Measurements from ENCODE around the gene CRABP2.

The CRABP2 gene

DNA sequence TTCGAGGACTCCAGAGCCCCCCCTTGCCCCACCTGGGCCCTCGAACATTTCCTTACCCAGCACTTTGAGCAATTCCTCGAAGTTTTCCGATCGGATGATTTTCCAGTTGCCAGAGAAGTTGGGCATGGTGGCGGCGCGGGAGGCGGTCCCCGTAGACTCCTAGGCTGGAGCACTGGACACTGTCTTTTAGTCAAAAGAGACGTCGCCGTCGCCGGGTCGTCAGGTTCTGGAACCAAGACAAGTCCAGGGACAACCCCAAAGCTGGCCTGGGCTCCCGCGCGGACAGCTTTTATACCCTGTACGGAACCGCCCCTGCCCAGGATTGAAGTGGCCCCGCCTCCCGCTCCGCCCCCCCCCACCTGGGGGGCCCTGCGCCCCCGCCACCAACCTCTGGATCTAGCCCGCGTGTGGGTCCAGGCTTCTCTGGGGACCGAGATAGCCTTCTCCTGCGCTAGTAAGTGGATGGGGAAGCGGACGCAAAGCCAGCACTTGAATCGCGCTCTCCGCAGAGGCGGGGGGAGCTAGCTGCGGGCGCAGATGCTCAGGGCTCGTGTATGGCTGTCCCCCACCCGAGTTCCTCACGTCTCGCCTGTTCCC is at the start of gene CRABP2:
CRABP2 (minus strand) TSS at position 263 of the 597 bp plus-strand sequence; CDS start at position 126, 137 bp downstream.
- DNase-seq = peak; percentile 31

DNA sequence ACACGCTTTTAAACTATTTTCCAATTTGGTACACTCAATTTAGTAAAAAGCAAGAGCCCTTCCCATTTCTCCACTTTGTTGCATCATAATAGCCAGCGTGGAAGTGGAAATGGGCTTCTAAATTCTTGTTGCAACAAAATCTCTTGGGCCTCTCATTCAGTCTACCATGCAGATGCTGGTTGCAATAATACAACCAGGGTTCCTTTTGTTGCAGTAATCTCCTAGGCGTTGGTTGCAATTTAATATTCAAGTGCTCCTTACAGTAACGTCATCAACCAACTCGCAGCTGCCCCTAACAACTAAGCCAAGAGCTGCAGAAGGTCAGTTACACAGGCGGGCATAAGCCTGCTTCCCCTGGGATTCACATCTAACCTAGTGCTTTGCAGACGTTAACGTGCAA is 48.8 kb upstream of the CRABP2 start:
- DNase-seq = no peak

DNA sequence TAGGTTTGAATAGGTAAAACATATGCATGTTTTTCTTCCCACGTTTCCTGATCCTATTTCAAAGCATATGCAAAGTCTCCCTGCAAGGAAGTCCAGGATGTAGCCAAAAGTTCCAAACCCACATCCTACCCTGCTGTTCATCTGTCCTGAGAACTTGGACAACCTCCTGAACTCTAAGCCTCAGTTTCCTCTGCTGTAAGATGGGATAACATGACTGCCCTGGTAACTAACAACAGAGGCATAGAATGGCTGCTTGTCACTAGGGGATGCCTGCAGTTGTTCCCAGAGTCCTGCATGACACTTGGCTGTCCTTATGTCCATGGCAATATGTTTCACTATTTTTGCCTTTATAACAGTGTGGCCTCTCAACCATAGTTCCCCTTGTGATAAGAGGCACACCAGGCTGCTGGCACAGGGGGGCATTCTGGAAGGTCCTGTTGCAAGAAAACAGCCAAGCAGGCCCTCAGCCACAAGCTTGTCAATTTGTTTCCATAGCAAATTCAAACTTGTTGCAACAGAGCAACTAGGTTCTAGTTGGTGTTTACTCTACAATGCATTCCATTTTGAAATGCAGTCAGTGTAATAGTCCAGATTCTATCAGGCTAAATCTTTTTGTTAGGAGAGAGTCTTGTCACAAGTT is 47.6 kb upstream of the CRABP2 start:
- DNase-seq = no peak

DNA sequence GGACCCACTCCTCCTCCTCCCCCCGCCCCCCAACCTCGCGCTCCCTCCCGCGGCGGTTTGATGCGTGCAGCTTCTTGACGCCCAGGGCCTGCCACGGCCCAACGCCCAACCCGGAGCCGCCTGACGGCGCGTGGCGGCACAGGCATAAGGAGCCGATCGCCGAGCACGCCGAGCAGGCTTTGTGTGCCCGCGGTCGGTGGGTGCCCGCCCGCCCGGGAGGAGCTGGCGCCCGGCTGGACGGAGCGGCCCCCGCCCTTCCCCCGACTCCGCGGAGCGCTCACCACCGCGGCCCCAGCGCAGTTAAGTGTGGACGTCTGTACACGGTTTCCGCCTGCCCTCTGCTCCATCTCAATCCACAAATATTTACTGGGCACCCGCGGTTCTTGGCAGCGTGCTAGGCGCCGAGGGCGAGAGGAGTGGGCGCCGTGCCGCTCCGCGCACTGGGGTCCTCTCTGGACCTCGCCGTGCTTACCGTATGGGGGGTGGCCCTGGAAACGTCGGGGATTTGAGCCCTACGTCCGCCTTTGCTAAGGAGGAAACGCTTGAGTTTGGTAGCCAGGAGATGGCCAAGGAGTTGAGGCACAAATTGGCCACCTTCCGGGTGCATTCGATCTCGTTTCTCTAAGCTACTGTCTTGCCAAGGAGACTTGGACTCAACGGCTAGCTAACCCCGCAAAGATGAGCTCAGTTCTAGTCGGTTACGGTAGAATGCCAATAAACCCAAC is 46.5 kb upstream of the CRABP2 start:
- peak; percentile 97 for DNase-seq

DNA sequence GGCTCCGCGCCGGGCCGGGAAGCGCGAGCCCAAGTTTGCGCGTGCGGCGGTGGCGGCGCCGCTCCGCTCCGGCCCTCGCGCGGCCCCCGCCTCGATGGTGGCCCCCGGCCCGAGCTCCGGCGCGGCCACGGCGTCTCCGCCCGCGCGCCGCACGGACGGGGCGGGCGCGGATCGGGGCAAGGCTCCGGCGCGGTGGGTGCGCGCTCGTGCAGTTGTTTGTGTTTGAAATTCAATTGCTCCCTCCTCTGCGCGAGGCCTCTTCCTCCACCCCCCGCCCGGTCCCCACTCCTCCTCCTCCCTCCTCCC is 46.0 kb upstream of the CRABP2 start, which contains the start of gene HDGF:
HDGF (minus strand) TSS at position 225 of the 306 bp plus-strand sequence. CDS start 246 bp downstream, outside the sequence.
- DNase-seq = no peak

DNA sequence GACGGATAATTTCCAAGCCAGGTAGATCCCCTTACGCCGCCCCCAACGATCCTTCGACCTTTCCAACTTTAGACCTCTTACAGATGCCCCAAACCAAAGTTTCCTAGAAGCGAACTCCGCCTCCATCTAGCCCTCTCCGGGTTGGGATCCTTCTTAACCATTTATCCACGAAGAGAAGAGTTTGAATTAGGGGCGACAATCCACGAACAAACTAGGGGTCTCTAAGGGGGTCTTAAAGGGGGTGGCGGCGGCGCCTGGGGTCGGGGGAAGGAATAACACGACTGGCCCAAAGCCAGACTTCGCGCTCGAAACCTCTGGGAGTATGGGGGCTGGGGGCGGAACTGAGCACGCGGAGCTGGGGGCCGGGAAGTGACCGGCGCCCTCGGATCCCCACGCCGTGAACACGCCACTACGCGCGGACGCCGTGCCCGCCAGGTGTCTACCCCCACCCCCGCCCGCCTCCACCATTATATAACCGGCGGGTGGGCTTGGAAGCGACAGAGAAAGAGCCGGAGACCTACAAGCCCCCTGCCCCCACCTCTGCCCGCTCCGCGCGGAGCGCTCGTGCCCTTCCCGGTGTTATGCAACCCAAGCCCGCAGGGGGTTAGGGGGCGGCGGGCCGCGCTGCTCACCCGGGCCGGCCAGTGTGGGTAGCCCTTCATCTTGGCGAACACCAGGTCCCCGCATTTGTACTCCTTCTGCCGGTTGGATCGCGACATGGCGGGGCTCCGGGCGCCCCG is 45.5 kb upstream of the CRABP2 start:
- DNase-seq = peak; percentile 33

DNA sequence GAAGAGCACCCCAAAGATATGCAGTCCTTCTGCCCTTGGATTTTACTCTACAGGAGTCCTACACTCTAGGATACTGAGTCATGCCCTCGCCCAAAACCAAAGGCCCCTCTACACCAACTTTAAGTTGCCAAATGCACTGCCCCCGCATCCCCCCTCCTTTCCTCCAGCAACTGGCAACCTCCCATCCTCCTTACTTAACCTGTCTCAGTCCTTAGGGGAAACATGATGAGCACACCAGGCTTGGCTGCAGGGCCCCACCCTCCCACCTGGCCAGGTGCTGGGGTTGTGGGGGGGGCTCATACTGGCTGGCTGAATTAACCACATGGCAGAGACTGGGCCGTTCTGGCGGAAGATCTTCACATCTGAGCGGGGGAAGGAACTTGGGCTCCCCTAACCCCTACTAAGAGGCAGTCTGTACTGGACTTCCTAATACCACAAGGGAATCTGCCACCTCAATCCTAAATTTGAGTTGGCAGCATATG is 44.8 kb upstream of the CRABP2 start:
- no peak for DNase-seq

DNA sequence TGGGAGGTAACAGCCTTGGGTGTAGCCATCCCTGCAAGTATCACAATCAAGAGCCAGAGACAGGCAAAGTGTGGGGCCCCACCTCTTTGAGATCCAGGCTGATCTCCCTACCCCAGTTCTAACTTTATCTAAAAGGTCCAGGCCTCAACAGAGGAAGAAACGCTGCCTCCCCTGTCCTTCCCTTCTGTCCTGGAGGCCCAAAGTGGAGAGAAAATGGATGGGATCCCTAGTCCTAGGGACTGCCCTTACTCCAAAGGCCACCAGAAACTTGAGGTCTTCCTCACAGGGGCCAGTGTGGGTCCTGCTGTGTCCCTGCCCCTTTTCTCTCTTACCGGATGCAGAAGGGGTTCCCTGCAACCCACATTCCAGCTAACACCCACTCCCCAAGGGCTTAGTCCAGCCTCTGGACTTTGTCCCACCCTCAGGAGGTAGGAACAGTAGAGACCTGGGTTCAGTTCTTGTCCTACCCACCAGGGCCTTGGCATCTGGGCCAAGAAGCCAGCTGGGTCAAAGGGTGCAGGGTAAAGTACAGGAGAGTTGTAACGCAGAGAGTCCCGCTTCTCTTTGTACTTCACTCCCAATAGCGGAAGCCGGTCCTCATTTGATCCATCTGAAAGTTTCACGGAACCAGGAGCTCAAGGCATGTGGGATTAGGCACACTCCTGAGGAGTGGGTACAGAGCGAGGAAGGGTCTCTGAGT is 44.2 kb upstream of the CRABP2 start:
- DNase-seq = no peak

DNA sequence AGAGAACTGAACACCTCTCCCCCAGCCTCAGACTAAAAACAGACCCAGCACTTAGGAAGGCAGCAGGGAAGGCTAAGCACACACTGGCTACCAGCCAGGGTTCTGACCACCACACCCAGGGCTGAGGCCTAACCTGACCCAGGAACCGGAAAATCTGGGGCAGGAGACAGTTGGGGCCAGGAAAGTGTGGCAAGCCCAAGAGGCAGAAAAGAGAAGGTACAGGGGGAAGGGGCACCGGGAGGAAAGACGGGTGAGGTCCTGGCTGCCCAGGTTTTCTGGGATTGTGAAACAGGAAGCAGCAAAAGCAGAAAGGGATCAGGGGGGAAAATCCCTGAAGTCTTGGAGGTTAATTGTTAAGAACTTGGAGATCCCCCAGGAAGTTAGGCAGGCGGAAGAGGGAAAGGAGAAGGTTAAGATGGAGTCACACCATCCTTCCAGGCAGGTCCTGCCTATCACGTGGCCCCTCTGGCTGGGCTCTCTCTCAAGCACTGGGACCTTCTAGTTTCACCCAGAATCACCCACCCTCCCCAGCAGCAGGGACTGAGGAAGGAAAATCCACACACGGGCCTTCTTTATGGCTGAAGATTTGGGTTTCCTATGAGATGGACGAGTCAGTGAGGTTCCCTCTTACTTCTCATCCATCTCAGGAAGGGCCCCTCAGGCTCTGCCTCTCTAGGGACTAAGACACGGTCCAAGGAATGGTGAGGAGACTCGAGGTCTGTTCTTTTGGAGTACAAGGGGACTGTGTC is 43.5 kb upstream of the CRABP2 start:
- no peak for DNase-seq

DNA sequence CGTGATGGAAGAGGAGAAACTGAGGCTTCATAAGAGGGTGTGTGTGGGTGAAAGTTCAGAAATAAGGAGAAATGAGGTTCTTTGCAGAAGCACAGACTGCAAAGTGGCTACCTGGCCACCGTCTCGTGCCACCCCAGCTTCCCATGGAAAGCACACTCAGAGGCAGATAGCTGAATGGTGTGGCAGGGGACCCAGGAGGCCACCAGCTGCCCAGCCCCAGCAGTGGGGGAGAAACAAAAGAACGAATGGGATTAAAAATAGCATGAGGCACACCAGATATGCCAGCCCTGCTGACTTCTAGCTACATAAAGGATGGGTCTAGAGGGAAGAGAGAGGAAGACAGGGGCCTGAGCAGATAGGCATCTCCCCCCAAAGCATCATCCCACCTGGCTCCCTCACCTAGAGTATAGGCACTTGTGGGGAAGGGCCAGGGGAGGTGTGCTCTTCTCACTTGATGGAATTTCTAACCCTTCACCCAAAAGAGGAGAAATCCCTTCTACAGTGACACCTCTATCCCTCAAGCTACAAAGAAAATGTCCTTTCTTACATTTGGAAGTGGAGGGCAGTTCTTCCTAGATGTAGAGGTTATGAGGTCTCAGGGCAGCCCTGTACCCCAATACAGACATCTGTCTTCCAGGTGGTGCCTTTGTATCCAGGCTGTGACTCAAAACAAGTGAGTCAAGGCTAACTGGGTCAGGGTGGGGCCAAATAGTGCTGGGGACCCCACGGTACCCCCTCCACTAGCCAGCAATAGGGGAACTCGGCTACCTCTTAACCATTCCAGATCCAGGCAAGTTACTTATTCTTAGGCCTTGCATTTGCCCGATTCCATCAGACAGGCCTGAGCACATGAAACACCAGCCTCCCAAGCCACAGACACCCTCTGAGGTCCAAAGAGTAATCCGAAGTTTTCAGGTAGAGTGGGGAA is 42.6 kb upstream of the CRABP2 start:
- no peak for DNase-seq

DNA sequence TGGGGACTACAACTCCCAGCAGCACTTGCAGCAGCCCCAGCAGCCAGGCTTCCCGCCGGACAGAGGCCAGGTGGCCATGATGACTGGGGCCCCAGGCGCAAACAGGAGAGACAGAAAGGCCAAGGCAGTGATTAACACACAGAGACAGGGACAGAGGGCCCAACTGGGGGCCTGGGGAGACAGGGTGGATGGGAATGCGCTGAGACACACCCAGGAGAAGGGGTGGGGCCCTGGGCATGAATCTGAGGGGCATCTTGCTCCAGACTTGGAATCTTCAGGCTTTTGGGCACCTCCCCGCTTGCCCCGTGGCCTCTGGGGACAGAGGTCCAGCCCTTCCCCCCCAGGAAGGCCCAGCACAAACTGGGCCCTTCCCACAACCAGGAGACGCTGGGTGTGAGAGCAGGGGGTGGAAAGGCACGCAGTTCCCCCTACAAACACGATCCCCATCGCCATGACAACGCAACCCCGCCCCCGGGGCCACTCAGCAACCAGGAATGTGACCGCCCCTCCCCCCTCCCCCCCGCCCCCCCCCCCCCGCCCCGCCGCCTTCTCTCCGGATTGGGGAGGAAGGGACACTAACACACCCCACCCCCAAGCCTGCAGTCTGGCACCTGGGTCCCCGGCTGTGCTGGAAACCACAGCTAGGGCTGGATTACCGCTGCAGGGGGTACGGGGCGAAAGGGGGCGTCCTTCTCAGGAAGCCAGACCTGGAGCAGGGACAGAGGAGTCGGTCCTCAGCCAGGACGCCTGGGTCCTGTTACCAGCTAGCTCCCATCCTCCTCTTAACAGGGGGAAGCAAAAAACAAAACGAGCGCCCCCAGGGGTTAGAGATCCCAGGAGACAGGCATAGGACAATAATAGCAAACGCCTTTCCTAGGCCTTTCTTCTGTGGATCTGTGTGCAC is 41.6 kb upstream of the CRABP2 start:
- peak; percentile 68 for DNase-seq

DNA sequence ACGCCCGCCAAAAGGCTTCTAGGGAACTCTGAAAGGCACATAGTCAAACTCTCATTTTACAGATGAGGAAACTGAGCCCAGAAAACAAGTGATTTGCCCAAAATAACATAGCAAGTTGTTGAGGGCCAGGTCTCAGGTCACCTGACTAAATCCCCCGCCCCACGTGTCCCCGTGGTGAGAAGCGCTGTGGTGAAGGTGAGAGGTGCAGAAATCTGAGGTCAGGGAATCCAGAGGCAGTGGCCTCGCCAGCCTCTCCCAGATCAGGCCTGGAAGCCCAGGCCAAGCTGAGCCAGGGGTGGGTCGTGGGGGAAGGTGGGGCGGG is 41.0 kb upstream of the CRABP2 start:
- no peak for DNase-seq

DNA sequence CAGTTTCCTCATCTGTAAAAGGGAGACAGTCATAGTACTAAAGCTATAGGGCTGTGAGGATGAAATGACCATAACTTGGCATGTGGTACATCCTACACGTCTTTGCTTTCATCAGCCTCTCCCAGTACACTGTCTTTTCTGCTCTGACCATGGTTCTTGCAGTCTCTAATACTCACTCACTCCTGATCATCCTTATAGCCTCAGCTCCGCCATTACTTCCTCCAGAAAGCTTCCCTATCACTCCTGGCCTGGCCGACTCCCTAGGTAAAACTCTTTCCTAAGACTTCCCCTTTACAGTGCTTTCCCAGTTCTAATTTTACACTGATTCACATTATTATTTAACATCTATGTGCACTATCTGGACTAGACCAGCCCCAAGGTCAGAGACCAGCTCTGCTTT is 40.5 kb upstream of the CRABP2 start:
- DNase-seq = no peak

DNA sequence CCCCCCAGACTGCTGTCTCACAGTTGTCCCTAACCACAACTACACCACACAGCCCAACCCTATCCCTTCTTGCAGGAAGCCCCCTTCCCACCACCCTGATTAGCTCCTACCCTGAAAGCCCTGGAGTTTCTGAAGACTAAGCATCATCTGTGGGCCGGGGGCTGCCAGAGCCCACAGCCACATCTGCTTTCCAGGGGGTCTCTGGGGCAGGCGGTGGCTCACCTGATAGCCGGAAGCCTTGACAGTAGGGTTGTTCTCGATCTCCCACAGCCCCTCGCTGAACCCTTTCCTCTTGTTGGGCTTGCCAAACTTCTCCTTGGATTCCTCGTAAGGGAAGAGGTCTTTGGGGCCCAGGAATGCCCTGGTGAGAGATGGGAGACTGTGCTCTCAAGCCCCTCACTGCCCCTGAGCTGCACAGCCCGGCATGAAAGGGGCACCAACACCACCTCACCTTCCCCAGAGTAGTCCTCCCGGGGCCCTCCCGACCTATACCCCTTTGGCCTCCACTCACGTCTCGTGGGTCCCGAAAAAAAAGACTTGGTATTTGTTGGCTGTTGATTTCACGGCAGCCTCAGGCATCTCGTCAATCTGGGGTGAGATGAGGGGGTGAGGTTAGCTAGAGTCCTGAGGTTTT is 39.5 kb upstream of the CRABP2 start:
- DNase-seq = no peak

DNA sequence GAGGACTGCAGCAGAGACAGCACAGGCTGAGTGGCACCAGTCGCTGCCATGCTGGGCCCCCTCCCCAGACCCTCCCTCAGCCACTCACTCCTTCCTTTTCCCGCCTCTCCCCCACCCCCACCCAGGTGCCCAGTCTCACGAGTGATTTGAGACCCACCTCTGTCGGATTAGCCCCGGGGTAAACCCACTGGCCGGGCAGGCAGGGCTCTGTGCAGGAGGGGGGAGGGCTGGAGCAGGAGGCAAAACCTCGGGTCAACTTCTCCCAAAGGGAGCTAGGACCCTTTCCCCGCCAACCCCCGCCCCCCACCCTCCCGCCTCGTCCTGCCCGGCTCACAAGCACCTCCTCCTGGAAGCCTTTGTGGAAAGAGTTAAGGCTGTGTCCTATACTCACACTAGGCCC is 39.0 kb upstream of the CRABP2 start:
- no peak for DNase-seq

DNA sequence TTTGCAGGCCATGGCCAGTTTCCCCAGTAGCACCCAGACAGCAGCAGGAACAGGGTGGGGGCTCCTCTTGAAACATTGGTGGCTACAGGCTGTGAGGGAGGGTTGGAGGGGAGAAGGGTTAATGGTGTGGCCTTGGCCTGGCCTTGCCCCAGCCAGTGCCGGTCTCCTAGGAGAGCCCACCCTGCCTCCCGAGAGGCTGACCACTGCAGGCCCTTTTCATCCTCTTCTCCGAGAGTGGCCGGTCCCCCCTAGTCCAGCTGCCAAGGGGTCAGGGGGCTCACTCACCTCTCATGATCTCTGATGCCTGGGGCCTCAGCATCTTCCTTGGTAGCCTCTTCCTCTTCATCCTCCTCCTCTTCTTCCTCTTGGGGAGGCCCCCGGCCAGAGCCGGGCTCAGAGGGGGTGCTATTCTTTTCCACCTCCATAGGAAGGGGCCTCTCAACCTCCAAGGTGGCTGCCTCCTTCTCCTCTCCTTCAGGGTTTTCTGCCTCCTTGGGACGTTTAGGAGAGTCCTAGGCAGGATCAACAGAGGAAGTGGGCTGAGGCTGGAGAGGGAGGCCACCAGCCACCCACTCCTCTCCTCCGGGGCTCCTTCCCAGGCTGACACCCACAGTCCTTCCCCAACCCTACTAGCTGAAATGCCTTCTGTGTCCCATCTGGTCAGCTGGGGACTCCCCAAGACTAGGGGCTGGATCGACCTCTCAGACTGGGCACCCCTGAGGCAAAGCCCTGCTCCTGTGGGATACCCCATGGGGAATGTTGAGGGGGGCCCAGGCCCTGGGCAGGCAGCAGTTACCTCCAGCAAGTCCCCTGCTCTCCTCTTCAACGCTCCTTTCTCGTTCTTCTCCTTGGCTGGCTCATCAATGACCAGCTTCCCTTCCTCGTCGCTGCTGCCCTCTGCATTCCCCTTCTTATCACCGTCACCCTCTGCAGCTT is 38.3 kb upstream of the CRABP2 start:
- no peak for DNase-seq

DNA sequence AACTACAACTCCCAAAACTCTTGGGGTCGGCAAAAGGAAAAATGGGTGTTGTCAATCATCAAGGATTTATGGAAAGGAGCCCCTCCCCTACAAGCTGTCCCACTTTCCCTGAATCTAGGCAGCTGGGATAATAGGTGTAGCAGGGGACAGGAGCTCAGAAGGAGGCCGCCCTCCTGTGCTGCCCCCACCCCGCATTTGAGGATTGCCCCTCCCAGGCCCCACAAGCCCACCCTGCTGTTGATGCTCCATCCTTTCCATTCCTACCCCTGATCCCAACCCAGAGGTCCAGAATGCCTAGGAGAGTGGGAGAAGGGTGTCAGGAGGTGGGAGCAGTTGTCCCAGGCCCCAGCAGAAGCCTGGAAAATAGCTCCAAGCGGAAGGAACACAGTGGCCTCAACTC is 37.4 kb upstream of the CRABP2 start:
- no peak for DNase-seq

DNA sequence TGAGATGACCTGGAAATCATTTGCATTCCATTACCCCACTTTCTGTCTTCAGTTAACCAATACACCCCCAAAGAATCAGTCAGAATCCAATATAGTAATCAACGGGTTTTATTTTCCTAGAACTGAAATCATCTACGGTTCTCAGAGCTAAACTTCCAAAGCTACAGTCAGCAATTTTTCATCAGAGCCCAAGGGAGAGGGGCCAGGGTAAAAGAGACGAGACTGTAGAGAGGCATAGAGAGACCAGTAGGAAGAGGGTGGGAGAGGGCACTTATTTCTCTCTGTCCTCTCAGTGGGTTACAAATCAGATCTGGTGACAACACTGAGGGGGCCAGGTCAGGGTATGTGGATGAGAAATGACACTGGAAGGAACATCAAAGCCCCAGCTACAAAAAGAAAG is 36.6 kb upstream of the CRABP2 start:
- no peak for DNase-seq
